B cell (primary cell): ENCODE measurements around the gene BAZ2A.

Experiments
- CTCF ChIP-seq: fragments of 200-600 bp; IDR thresholded peaks from one replicate; pipeline ENCODE4 v1.8.0; 2022; ENCODE audit warnings: antibody characterized with exemption, mild to moderate bottlenecking
- EZH2 ChIP-seq: IDR thresholded peaks from 2 replicates; pipeline ENCODE4 v1.6.1; 2012; ENCODE audit warnings: borderline replicate concordance, low read depth, mild to moderate bottlenecking, moderate library complexity, low read length; ENCODE audit not compliant: insufficient read depth, poor library complexity, severe bottlenecking

DNA sequence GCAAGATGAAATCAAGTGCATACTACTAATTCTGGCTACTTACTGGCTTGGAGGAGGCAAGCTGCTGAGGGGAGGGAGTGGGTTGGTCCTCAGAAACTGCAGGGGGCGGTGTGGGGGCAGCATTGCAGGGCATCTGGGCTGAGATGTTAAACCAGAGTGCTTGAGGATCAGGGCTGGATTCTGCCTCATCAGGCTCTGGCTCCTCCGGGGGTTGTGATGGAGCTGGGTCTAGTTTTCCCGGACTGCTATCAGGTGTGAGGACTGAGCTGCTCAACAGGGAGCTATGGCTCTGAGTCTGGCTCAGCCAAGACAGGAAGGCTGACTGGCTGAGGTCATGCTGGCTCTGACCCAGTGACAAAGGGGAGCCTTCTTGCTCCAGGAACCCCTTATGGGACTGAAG lies 28.6 kb downstream of the BAZ2A start:
- no peak for TF ChIP-seq EZH2
- no peak for TF ChIP-seq CTCF
